Gastroesophageal sphincter (tissue), 4 donors: Measurements from ENCODE around the gene ROBO1. TPM values are rescaled to one million over a fixed set of nuclear protein-coding genes. Genes with fewer than 3 reads are reported as not detected.

Experiments
- ATAC-seq: fragments of 150-250 bp; one replicate; pipeline ENCODE4 v1.9.1; 2016; ENCODE audit warnings: mild to moderate bottlenecking, moderate library complexity
- H3K27ac ChIP-seq, 4 donors: fragments of 200-600 bp; sonication (generic) in 3 of 4; 1 replicate in 3 of 4; 2 replicates in 1 of 4; pipeline ENCODE4 v1.5.1; 2016 to 2019
- H3K27me3 ChIP-seq: fragments of 200-600 bp; sonication (generic); one replicate; pipeline ENCODE4 v1.5.1; 2019
- H3K36me3 ChIP-seq, 2 donors: fragments of 200-600 bp; sonication (generic); one replicate each; pipeline ENCODE4 v1.5.1; 2019; ENCODE audit warnings: control low read depth in 1 of 2
- H3K4me1 ChIP-seq, 3 donors: fragments of 200-600 bp; sonication (generic); 1 replicate in 2 of 3; 2 replicates in 1 of 3; pipeline ENCODE4 v1.5.1; 2016 to 2019; ENCODE audit warnings: control low read depth in 2 of 3
- H3K4me3 ChIP-seq, 2 donors: fragments of 200-600 bp; sonication (generic); one replicate each; pipeline ENCODE4 v1.5.1; 2019; ENCODE audit warnings: mild to moderate bottlenecking in 1 of 2, moderate library complexity in 1 of 2
- H3K9me3 ChIP-seq, 3 donors: fragments of 200-600 bp; sonication (generic); one replicate each; pipeline ENCODE4 v1.5.1; 2017 to 2019; ENCODE audit warnings: control low read depth in 2 of 3
- EP300 ChIP-seq: sonication (generic); formaldehyde crosslinking; IDR thresholded peaks from one replicate; pipeline ENCODE4 v1.6.1; 2017; ENCODE audit warnings: antibody characterized with exemption, mild to moderate bottlenecking
- POLR2A ChIP-seq, 2 donors: fragments of 450-650 bp; IDR thresholded peaks; one replicate each; pipeline ENCODE4 v1.6.1; 2017; ENCODE audit warnings: antibody characterized with exemption in 2 of 2, mild to moderate bottlenecking in 2 of 2, moderate library complexity in 1 of 2
- POLR2AphosphoS5 ChIP-seq: sonication (generic); formaldehyde crosslinking; IDR thresholded peaks from one replicate; pipeline ENCODE4 v1.6.1; 2017; ENCODE audit warnings: antibody characterized with exemption
- WGBS, 2 donors: methylation state at CpG; one replicate each; pipeline ENCODE4 v1.1.5; 2018; ENCODE audit warnings: low coverage in 1 of 2; 5-methylcytosine and 5-hydroxymethylcytosine counted together
- total RNA-seq, 4 donors: library from RNA; depleted of rRNA; stranded (reverse); fragments of >200 nt; gene quantifications; one replicate each; pipeline ENCODE4 v1.1.0, GENCODE V29; 2016
- TF ChIP-seq, protein P1 (sequence below), 4 experiments: fragments of 200-600 bp in 2 of 4; fragments of 450-650 bp in 2 of 4; sonication (generic) in 1 of 4; IDR thresholded peaks; one replicate each; pipeline ENCODE4 v1.5.1; 2017 to 2019; ENCODE audit warnings: antibody characterized with exemption in 4 of 4, mild to moderate bottlenecking in 2 of 4, moderate library complexity in 2 of 4

The ROBO1 gene
- total RNA-seq, 4 donors from 2014 or later: 9.7 to 15.3 (median 12.9) TPM

- H3K27ac ChIP-seq: no peak overlapping the region
- TF ChIP-seq, protein P1, sequence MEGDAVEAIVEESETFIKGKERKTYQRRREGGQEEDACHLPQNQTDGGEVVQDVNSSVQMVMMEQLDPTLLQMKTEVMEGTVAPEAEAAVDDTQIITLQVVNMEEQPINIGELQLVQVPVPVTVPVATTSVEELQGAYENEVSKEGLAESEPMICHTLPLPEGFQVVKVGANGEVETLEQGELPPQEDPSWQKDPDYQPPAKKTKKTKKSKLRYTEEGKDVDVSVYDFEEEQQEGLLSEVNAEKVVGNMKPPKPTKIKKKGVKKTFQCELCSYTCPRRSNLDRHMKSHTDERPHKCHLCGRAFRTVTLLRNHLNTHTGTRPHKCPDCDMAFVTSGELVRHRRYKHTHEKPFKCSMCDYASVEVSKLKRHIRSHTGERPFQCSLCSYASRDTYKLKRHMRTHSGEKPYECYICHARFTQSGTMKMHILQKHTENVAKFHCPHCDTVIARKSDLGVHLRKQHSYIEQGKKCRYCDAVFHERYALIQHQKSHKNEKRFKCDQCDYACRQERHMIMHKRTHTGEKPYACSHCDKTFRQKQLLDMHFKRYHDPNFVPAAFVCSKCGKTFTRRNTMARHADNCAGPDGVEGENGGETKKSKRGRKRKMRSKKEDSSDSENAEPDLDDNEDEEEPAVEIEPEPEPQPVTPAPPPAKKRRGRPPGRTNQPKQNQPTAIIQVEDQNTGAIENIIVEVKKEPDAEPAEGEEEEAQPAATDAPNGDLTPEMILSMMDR (IDR thresholded peaks at IDR 0.05): no peak
- TF ChIP-seq POLR2A (IDR thresholded peaks at IDR 0.05): no peak
- no peak for TF ChIP-seq EP300
- TF ChIP-seq POLR2AphosphoS5: no peak
- ATAC-seq: no peak
- no peak overlapping the region for H3K4me3 ChIP-seq
- no peaks in the 10 kb centered on the region for H3K9me3 ChIP-seq
- no peaks in the 10 kb centered on the region for H3K36me3 ChIP-seq
- WGBS, 2 donors: 44 to 94% methylated on average over 1 of the region's 1 CpG
- H3K27me3 ChIP-seq: no peaks in the 10 kb centered on the region
- no peaks in the 10 kb centered on the region for H3K4me1 ChIP-seq
Measured at GRCh38 chr3:78970656-78971055, 797.1 kb downstream of the ROBO1 start.

DNA sequence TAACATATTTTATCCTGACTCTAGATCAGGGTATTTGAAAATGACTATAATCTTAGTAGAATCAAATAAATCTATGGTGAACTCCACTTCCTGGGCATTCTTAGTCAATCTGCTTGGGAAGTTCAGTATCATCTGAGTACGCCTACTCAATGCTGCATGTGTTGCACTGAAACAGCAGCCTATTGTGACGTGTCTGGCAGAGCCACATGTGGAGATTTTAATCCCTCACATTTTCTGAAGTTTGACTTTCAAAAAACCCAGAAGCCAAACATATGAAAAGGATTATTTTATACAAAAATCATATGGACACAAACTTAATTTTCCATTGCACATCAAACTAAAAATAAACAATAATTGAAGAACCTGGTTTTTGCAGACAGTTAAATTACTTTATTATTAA lies 798.3 kb downstream of the ROBO1 start:
- Histone ChIP-seq H3K9me3 (no peaks in the 10 kb centered on the region), H3K4me3 (no peak overlapping the region), H3K4me1 (no peaks in the 10 kb centered on the region), H3K27ac (no peak overlapping the region), H3K36me3 (no peaks in the 10 kb centered on the region), H3K27me3 (no peaks in the 10 kb centered on the region)
- ATAC-seq: no peak
- TF ChIP-seq, protein P1 (IDR thresholded peaks at IDR 0.05): no peak
- TF ChIP-seq POLR2AphosphoS5 (no peak), EP300 (no peak)
- 61 to 71% methylated on average over 2 of the region's 2 CpGs for whole genome bisulfite sequencing, 2 donors

GRCh38 chr3:78967061-78967460 lies 800.7 kb downstream of the ROBO1 start:
- H3K27ac ChIP-seq: no peak overlapping the region
- no peaks in the 10 kb centered on the region for H3K4me1 ChIP-seq
- ATAC-seq: no peak
- H3K36me3 ChIP-seq: no peaks in the 10 kb centered on the region
- H3K9me3 ChIP-seq: no peaks in the 10 kb centered on the region
- TF ChIP-seq POLR2AphosphoS5: no peak
- TF ChIP-seq, protein P1 (IDR thresholded peaks at IDR 0.05): no peak
- no peak for TF ChIP-seq POLR2A (IDR thresholded peaks at IDR 0.05)
- no peak for TF ChIP-seq EP300
- H3K27me3 ChIP-seq: no peaks in the 10 kb centered on the region
- no peak overlapping the region for H3K4me3 ChIP-seq
- 69 to 88% methylated on average over 1 of the region's 1 CpG for whole genome bisulfite sequencing, 2 donors

- TF ChIP-seq EP300: no peak
- TF ChIP-seq POLR2A (IDR thresholded peaks at IDR 0.05): no peak
- TF ChIP-seq, protein P1 (IDR thresholded peaks at IDR 0.05): no peak
- no peak for TF ChIP-seq POLR2AphosphoS5
- no peaks in the 10 kb centered on the region for H3K36me3 ChIP-seq
Measured at GRCh38 chr3:78963771-78964170, 804.0 kb downstream of the ROBO1 start.

DNA sequence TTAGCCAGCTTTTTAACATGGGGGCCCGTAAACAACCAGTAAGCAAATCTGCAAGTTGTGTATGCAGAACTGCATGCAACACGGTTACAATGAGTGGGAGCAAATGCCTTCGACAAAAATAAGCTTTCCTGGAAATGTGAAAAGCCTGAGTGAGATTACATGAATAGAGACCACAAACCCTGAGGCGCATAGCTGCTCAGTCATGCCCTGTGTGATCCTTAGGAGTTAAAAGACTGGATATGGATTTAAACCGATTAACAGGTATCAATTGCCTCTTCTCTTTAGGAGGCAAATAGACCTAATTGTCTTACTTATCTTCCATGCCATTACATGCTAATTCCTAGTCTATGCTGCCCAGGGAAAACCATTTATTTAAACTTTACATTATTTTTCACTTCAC lies 810.3 kb downstream of the ROBO1 start:
- no peak for ATAC-seq
- Histone ChIP-seq H3K27ac (no peak overlapping the region), H3K4me1 (peaks cover 0 to 6% (median 0%) of the 10 kb centered on the region in 3 donors), H3K9me3 (no peaks in the 10 kb centered on the region), H3K27me3 (no peaks in the 10 kb centered on the region), H3K4me3 (no peak overlapping the region), H3K36me3 (no peaks in the 10 kb centered on the region)
- WGBS, 2 donors: 75 to 92% methylated on average over 5 of the region's 5 CpGs
- TF ChIP-seq EP300 (no peak), POLR2A (IDR thresholded peaks at IDR 0.05) (no peak), POLR2AphosphoS5 (no peak)
- TF ChIP-seq, protein P1 (IDR thresholded peaks at IDR 0.05): no peak

More at GRCh38 chr3:78963771-78964170, 804.0 kb downstream of the ROBO1 start:
- ATAC-seq: no peak
- Histone ChIP-seq H3K27ac (no peak overlapping the region), H3K9me3 (no peaks in the 10 kb centered on the region), H3K27me3 (no peaks in the 10 kb centered on the region), H3K4me1 (no peaks in the 10 kb centered on the region), H3K4me3 (no peak overlapping the region)
- 99 to 100% methylated on average over 2 to 5 of the region's 5 CpGs for WGBS, 2 donors
